ENCODE results near the gene NFKBIE. TPM values are rescaled to one million over a fixed set of nuclear protein-coding genes. Genes with fewer than 3 reads are reported as not detected.

The NFKBIE gene
- total RNA-seq, 1 donor from 2014 or later: 25.1 TPM

GRCh38 chr6:44219815-44220784, 45.3 kb downstream of the NFKBIE start:
- Mint-ChIP-seq H3K9me3 (no peaks in the 10 kb centered on the region), H3K27me3 (ENCODE audit: low read depth) (peaks cover 9% of the 10 kb centered on the region), H3K4me3 (ENCODE audit: low read depth) (peak overlapping the region; percentile 30), H3K4me1 (ENCODE audit: low read depth) (peaks cover 38% of the 10 kb centered on the region), H3K36me3 (ENCODE audit: low read depth) (peaks cover 6% of the 10 kb centered on the region), H3K27ac (no peak overlapping the region)
- no peak for DNase-seq (ENCODE audit: low spot score)
- intact Hi-C loops (cut with micrococcal nuclease): loop anchor here (2.0 kb wide), 1 partner anchor 37 kb away; the partner anchor contains the start of gene SLC35B2

GRCh38 chr6:44219053-44219814, 46.1 kb downstream of the NFKBIE start:
- Mint-ChIP-seq H3K4me1 (ENCODE audit: low read depth) (peaks cover 30% of the 10 kb centered on the region), H3K9me3 (no peaks in the 10 kb centered on the region), H3K36me3 (ENCODE audit: low read depth) (no peaks in the 10 kb centered on the region), H3K27me3 (ENCODE audit: low read depth) (peaks cover 9% of the 10 kb centered on the region), H3K27ac (no peak overlapping the region), H3K4me3 (ENCODE audit: low read depth) (peak overlapping the region; percentile 58)
- no peak for DNase-seq (ENCODE audit: low spot score)
- intact Hi-C loops (cut with micrococcal nuclease): no loop called here

GRCh38 chr6:44217332-44218143, 47.8 kb downstream of the NFKBIE start:
- Mint-ChIP-seq H3K4me1 (ENCODE audit: low read depth) (peaks cover 23% of the 10 kb centered on the region), H3K27me3 (ENCODE audit: low read depth) (peaks cover 13% of the 10 kb centered on the region), H3K27ac (no peak overlapping the region), H3K4me3 (ENCODE audit: low read depth) (no peak overlapping the region), H3K36me3 (ENCODE audit: low read depth) (no peaks in the 10 kb centered on the region), H3K9me3 (no peaks in the 10 kb centered on the region)
- DNase-seq (ENCODE audit: low spot score): no peak
- intact Hi-C loops (cut with micrococcal nuclease): no loop called here

GRCh38 chr6:44216677-44217331, 48.5 kb downstream of the NFKBIE start, which contains the start of gene MYMX:
TSS of gene MYMX (plus strand) at chr6:44216926. CDS start at chr6:44217472, 546 bp downstream.
- no peak within 1 kb of the TSS for H3K4me3 Mint-ChIP-seq (ENCODE audit: low read depth)
- intact Hi-C loops (cut with micrococcal nuclease): no loop called here

GRCh38 chr6:44214307-44214706, 51.0 kb downstream of the NFKBIE start:
- no peaks in the 10 kb centered on the region for H3K9me3 Mint-ChIP-seq
- H3K4me3 Mint-ChIP-seq (ENCODE audit: low read depth): no peak overlapping the region
- peaks cover 10% of the 10 kb centered on the region for H3K4me1 Mint-ChIP-seq (ENCODE audit: low read depth)
- no peak overlapping the region for H3K27ac Mint-ChIP-seq
- intact Hi-C loops (cut with micrococcal nuclease): no loop called here
- peaks cover 17% of the 10 kb centered on the region for H3K27me3 Mint-ChIP-seq (ENCODE audit: low read depth)
- DNase-seq (ENCODE audit: low spot score): no peak
- H3K36me3 Mint-ChIP-seq (ENCODE audit: low read depth): no peaks in the 10 kb centered on the region

More at GRCh38 chr6:44216677-44217331, 48.5 kb downstream of the NFKBIE start, which contains the start of gene MYMX:
- Mint-ChIP-seq H3K27me3 (ENCODE audit: low read depth) (peaks cover 13% of the 10 kb centered on the region), H3K9me3 (no peaks in the 10 kb centered on the region), H3K4me1 (ENCODE audit: low read depth) (peaks cover 17% of the 10 kb centered on the region), H3K27ac (no peak within 1 kb of the TSS), H3K36me3 (ENCODE audit: low read depth) (no peaks in the 10 kb centered on the region)
- no peak for DNase-seq (ENCODE audit: low spot score)

- intact Hi-C loops (cut with micrococcal nuclease): no loop called here
- no peak overlapping the region for H3K27ac Mint-ChIP-seq
- no peaks in the 10 kb centered on the region for H3K36me3 Mint-ChIP-seq (ENCODE audit: low read depth)
- no peaks in the 10 kb centered on the region for H3K9me3 Mint-ChIP-seq
- DNase-seq (ENCODE audit: low spot score): no peak
- H3K4me3 Mint-ChIP-seq (ENCODE audit: low read depth): no peak overlapping the region
- peaks cover 16% of the 10 kb centered on the region for H3K27me3 Mint-ChIP-seq (ENCODE audit: low read depth)
- H3K4me1 Mint-ChIP-seq (ENCODE audit: low read depth): peaks cover 1% of the 10 kb centered on the region
Measured at GRCh38 chr6:44211284-44211683, 54.1 kb downstream of the NFKBIE start.

Other genes starting within 250 kb of the NFKBIE start
- gene MRPL14, start 138.1 kb downstream of the NFKBIE start, total RNA-seq: 67.3 and 70.3 TPM in 2 replicates
- 20.3 and 23.6 TPM in 2 replicates for gene TMEM63B, start 138.0 kb downstream of the NFKBIE start, total RNA-seq
- gene CAPN11, start 106.7 kb downstream of the NFKBIE start, total RNA-seq: 0.09 and 0.30 TPM in 2 replicates
- gene MYMX, start 48.6 kb downstream of the NFKBIE start, total RNA-seq: not detected in 2 replicates
- gene SLC29A1, start 42.0 kb downstream of the NFKBIE start, total RNA-seq: 125 and 134 TPM in 2 replicates
- gene HSP90AB1, start 18.4 kb downstream of the NFKBIE start, total RNA-seq: 2,402 and 2,404 TPM in 2 replicates
- gene SLC35B2, start 8.0 kb downstream of the NFKBIE start, total RNA-seq: 27.6 and 29.6 TPM in 2 replicates
- 0.05 TPM in 1 of 2 replicates, not detected in the other for gene TMEM151B, start 4.9 kb upstream of the NFKBIE start, total RNA-seq
- 21.6 and 22.9 TPM in 2 replicates for gene AARS2, start 47.8 kb upstream of the NFKBIE start, total RNA-seq
- gene SPATS1, start 77.1 kb upstream of the NFKBIE start, total RNA-seq: not detected in 2 replicates
- 27.7 and 28.1 TPM in 2 replicates for gene CDC5L, start 122.2 kb upstream of the NFKBIE start, total RNA-seq